HG03378 (cell line): Measurements from ENCODE around the gene BUD13.

Source experiments
- ATAC-seq: cut with Tn5 transposase; IDR thresholded peaks from one replicate; pipeline ENCODE4 v1.9.1; 2021; ENCODE audit warnings: mild to moderate bottlenecking, moderate library complexity; ENCODE audit not compliant: unreplicated experiment

BUD13 gene

DNA sequence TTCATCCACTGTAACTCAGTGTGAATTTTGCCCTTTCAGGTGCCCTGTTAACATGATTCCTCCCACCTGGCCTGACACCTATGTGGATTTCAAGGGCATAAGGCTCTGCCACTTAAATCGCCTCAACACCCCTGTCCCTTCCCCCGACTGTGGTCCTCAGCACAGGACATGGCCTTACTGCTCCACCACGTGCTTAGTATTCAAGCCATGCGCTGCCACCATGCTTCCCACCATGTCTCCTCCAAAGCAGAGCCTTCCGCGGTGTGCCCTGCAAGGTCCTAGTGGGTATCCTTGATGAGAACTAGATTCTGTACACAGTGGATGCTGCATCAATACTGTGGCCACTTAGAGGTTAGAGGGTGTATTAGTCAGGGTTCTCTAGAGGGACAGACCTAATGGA lies 51.9 kb downstream of the BUD13 start:
- no peak for ATAC-seq

DNA sequence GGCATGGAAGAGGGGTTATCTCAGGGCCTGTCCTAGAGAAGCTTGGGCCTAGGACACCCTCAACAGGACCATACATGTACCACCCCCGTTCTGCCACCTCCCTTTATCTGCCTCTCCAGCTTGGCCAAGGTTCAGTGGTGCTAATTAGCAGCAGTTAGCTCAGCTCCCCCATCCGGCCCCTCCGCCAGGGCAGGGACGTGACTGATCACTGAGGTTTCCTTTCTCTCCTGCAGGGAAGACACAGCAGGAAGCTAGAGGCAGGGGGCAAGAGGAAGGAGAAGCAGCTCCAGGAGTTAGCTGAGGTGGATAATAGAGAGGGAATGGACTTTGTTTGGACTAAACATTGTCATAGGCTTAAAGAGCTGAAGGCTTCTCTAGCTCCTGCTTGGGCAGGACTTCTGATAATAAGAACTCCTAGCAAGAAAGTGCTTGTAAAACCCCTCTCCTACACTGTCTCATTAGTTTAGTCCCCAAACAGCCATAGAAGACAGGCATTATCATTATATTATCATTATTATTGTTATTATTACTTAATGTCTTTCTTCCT lies 53.8 kb downstream of the BUD13 start:
- ATAC-seq, result no peak

DNA sequence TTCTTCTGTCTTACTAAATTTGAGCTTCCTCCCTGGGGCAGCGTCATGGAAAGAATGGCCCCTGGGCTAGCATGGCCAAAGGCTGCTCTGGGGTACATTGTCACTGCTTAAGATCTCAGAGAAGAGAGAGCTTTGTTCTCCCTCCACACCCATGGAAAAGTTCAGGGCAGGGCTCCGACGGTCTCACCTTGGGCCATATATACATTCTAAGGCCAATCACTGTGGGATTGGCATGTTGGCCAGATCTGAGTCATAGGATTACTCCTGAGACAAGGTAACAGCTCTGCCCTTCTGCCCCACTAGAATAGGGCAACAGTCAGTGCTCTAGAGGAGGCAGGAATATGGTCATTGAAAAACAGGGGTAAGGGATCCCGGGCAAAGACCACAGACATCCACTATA lies 56.2 kb downstream of the BUD13 start:
- no peak for ATAC-seq

DNA sequence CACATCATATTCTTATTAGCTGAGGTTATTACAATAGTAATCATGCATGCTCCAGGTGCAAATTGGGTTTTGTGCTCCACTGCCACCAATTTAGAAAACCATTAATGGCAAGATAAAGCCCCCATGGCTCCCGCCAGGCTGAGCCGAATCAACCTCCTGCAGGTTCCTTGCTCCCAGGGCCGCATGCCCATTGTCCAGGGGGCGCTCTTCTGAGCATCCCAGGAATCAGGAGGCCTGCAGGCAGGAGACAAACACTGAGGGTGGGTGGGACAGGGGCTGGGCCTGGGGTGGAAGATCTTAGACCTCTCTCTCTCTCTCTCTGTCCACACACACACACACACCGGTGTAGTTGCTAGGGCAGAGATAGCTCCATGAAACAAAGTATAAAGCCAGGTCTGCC lies 57.4 kb downstream of the BUD13 start:
- ATAC-seq, result no peak

DNA sequence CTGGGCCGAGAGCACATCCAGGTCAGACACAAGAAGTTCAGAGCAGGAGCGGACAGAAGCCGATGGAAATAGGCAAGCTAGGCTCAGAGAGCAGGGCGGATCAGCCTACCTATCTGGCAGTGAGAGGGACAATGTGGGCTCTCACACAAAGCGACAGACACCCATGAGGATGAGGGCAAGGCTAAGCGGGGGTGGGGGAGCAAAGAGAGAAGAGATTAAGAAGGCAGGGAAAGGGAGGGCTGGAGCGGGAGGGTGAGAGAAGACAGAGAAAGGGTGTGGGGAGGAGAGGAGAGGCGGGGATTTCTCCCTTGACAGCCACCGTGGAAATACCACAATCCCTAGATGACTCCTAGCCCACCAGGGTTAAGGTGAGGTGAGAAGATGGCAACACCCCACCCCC lies 57.9 kb downstream of the BUD13 start:
- no peak for ATAC-seq

DNA sequence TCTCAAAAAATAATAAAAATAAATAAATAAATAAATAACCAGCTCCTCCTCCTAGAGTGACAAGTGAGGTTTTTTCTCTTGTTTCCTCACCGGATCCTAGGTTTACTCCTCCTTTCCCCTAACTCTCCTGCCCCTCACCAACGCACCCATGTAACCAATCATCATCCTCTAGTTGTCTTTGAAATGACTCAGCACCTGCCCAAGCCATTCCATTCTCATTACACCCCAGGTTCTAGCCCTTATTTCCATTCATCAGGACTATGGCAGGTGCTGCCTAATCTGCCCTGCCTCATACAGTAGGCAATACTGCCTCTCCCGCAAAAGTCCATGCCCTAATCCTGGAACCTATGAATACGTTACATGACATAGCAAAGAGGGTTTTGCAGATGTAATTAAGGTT lies 60.4 kb downstream of the BUD13 start:
- ATAC-seq, result no peak

DNA sequence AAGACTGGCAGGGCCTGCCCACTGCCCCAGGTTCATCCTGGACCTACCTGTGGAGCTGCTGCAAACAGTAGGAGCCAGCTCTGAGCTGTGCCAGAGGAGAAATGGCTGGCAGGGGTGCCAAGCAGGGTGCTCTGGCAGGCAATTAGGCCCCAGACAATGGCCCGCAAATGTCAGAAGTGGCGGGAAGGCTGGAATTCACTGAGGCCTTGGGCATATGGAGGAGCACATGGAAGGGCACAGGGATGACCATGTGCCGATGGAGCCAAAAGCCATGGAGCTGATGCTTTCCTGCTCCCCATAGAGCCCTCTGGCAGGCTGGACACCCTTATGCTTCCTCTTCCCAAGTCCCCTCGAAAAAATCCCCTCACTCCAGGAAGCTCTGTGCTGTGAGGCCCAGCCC lies 62.0 kb downstream of the BUD13 start:
- no peak for ATAC-seq

DNA sequence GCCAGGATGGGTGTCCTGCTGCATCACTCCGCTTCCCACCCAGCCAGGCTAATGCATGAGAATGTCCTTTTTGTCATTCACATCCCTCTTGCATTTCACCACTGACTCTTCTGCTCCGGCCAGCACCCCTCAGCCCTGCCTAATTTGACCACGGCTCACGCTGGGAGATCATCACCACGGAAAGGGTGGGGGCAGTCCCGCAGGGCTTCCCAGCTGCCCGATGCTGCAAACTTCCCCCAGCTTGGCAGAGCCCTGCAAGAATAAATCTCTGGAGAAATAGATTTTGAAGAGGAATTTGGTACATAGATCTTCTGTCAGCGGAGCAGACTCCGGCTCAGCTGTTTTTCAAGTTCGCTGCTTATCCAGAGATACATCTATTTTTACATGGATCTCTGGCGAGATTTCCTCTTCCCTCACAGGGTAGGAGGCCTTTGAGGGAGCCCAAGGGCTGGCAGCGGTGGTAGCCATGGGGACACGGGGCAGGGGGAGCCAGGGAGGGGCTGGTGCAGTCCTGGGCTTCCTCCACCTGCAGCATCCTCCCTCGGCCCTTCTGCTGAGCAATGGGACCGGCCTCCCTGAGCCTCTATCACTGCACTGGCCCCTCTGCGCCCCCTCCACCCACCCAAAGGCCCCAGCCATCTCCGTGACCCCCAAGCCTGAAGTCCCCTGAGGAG lies 62.6 kb downstream of the BUD13 start:
- ATAC-seq, result no peak

DNA sequence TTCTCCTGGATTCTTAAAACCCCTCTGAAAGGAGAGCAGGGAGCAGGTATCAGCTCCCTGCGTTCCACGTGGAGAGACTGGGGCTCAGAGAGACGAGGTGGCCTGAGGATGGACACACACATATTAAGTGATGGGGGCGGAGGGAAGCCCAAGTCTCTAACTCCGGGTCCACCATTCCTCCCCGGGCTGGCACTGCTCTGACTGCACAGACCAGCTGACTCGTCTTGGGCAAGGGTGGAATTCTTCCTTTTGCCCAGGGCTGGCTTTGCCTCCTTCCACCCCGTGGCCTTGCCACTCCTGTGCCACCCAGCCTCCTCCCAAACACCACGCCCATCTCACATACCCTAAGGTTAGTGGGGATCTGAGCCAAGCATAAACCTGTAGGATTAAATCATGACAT lies 65.0 kb downstream of the BUD13 start:
- ATAC-seq, result no peak

DNA sequence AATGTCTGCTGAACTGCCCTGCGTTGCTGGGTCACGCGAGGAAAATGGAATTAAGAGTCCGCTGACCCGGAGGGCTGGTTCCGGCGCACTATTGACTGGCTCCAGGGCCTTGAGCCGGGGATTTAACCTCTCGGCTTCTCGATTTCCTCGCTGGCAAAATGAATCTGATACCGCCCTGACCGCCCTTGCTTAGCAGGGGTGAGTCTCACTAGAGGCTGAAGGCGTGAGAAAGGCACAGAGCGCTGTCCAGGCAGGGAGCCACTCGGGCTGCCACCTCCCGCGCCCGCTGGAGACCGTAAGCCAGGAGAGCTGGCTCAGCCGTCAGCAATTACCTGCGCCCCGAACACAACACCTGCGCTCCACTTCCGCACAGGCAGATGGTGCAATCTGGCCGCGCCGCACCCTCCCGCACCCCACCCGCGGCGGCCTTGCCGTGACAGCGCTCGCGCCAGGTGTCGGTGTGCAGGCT lies 65.6 kb downstream of the BUD13 start:
- ATAC-seq, result no peak

DNA sequence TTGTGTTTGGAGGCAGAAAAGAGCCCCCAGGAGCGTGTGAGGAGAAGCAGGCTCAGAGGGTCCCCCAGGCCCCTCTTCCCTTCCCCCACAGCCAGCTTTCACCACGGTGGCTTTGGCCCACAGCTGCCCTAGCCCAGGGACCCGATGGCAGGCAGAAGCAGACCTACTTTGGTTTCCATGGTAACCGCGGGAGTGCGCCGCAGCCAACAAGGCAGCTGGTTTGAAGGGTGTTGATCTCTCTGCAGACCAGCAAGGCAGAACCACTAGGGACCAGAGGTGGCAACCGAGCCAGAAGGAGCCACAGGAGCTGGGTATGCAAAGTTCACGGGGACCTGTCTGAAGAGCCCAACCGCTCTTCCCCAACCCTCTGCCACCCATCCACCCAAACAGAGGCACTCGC lies 69.4 kb downstream of the BUD13 start:
- no peak for ATAC-seq

DNA sequence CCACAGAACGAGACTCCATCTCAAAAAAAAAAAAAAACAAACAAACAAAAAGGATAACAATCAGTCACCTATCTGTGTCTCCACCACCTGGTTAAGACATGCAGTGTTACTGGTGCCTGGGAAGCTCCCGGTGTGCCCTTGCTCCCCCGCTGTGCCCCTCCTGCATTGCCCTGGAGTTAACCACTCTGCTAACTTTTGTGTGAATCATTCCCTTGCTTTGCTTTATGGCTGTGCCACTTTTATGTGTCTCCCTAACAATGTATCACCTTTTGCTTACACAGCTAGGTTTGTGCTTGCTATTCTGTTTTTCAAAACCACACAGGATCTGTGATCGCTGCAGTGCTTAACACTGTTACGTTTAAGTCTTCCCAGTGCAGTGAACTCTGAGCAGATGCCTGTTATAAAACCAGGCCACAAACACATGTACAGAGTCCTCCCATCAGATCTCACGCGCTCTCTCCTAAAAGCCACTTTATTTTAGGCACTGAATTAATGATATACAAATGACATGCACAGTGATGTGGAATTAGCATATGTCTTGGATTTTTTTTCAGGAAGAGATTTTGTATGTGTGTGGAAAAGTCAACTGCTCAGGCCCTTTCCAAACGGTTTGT lies 69.9 kb downstream of the BUD13 start:
- no peak for ATAC-seq

DNA sequence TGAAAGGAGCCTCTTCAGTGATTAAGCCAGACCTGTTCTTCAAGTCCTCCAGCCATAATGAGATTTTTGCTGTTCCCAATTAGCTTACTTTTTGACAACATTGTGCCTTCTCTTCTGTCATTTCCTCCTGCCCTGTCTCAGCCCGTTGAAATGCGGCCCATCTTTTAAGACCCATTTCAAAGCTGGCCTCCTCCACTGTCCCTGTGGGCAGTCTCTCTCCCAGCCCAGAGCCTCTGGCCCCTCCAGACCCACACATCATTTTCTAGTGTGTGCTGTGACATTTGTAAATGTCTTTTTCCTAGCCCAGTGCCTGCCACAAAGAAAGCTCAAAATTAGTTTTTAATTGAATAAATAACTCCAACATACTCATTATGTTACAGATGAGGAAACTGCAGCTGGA lies 70.9 kb downstream of the BUD13 start:
- no peak for ATAC-seq

DNA sequence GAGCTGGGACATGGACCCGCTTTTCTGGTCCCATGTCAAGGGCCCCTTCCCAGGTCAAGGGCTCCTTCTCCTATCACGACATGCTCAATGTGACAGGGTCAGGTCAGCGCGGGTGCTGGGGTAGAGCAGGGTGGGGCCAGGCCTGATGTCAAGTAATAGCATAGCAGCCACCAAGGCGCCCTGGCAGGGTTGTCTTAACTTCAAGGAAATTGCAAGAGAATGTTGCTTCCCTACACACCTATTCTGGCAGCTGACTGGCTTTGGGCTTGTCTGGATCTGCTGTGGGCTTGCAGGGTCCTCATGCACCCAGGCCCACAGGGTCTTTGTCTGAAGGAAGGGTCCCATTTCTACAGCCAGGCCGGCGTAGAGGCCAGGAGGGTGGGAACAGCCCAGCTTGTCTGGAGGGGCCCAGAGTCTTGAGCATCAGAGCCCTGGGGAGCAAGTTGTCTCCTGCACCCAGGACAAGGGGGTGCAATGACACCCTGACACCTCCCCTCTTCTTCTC lies 71.4 kb downstream of the BUD13 start:
- no peak for ATAC-seq

DNA sequence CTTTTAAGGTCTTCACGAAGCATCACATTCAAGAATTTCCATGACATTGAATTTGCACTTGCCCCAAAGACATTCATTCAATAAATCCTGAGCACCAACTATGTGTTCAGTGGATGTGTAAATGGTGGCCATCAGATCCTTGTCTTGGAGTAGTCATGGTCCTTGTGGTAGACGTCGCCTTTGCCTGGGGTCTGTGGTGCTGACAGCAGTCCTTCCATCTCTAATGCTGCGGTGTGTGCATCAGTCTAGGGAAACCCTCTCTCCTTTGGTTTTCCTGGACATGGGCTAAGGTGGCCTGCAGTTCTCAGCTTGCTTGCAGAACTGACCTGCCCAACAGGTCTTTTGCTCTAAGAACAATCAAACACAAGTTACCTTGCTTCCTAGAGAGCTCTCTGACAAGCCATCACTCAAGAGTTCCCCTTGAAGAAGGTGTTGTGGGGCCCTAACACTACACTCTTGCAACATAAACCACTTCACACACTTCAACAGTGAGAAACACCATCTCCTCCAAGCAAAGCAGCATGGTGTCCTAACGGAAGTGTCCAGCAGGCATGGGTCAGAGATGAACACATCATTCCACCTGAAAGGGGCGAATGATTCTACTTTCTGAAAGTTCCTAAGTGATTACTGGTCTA lies 72.1 kb downstream of the BUD13 start:
- no peak for ATAC-seq
